ENCODE data around the gene PGAM2. TPM values are rescaled to one million over a fixed set of nuclear protein-coding genes. Genes with fewer than 3 reads are reported as not detected.

PGAM2 gene
- total RNA-seq, 1 experiment from 2014 or later = 8.7 TPM

DNA sequence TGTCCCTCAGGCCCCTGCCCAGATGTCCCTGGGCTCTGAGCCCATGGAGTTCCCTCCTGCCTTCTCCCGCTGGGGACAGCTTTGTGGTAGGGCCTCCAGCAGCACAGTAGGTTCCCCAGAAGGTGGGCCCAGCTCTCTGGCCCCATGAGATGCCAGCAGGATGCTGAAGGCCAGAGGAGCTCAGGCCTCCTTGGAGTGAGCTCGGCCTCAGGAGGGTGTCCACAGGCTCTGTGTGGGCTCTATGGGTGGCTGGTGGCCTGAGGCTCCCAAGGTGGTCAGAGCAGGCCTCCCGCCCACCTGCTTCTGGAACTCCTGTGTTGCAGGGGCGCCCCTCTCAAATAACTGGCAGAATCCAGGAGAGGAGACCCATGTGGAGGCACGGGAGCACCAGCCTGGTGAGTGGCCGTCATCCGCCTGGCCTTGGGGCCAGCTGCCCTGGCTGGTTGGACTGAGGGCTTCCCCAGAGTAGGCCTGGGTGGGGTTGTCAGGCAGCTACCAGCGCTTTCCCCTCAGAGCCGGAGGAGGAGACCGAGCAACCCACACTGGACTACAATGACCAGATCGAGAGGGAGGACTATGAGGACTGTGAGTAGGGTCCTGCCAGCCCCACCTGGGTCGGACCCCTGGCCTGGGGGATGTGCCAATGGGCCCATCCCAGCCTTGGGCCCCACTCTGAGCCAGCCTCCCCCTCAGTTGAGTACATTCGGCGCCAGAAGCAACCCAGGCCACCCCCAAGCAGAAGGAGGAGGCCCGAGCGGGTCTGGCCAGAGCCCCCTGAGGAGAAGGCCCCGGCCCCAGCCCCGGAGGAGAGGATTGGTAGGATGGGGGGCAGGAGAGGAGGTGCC is 42.0 kb upstream of the PGAM2 start:
- H4K8ac ChIP-seq (replicated peaks; ENCODE audit: insufficient read length, low read depth, low read length) = no peak overlapping the region
- no peaks in the 10 kb centered on the region for H3K79me1 ChIP-seq (ENCODE audit: insufficient read depth, low read depth, low read length, poor library complexity, severe bottlenecking)
- H3K23me2 ChIP-seq (ENCODE audit: insufficient read length, low read depth, low read length, poor library complexity, severe bottlenecking) = peaks cover 10% of the 10 kb centered on the region
- H3K56ac ChIP-seq (ENCODE audit: insufficient read length, low read depth, low read length) = no peak overlapping the region
- no peak overlapping the region for H2BK20ac ChIP-seq (ENCODE audit: low read depth, low read length, poor library complexity, severe bottlenecking)
- Mint-ChIP-seq H3K27ac (no peak overlapping the region; a peak in 1 of 7 replicates), H3K36me3 (ENCODE audit: insufficient read depth in 1 of 3, low read depth in 3 of 3) (peaks cover 2 to 14% (median 12%) of the 10 kb centered on the region in 3 experiments), H3K4me1 (peaks cover 11 to 17% of the 10 kb centered on the region in 2 experiments), H3K9me3 (no peaks in the 10 kb centered on the region), H3K4me3 (no peak overlapping the region), H3K27me3 (ENCODE audit: low read depth) (peaks cover 24% of the 10 kb centered on the region)
- no peaks in the 10 kb centered on the region for H3K79me2 ChIP-seq (ENCODE audit: insufficient read depth, low read length)
- no peak overlapping the region for H3K4ac ChIP-seq (ENCODE audit: low read depth, low read length)
- no peak overlapping the region for H4K91ac ChIP-seq (ENCODE audit: insufficient read length, low read depth, low read length)
- H2BK15ac ChIP-seq (ENCODE audit: low read depth, low read length) = no peak overlapping the region
- H3K4me2 ChIP-seq (ENCODE audit: insufficient read depth, insufficient read length, low read length) = no peak overlapping the region
- TF ChIP-seq, protein P1, sequence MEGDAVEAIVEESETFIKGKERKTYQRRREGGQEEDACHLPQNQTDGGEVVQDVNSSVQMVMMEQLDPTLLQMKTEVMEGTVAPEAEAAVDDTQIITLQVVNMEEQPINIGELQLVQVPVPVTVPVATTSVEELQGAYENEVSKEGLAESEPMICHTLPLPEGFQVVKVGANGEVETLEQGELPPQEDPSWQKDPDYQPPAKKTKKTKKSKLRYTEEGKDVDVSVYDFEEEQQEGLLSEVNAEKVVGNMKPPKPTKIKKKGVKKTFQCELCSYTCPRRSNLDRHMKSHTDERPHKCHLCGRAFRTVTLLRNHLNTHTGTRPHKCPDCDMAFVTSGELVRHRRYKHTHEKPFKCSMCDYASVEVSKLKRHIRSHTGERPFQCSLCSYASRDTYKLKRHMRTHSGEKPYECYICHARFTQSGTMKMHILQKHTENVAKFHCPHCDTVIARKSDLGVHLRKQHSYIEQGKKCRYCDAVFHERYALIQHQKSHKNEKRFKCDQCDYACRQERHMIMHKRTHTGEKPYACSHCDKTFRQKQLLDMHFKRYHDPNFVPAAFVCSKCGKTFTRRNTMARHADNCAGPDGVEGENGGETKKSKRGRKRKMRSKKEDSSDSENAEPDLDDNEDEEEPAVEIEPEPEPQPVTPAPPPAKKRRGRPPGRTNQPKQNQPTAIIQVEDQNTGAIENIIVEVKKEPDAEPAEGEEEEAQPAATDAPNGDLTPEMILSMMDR (conservative IDR thresholded peaks at IDR 0.05) = no peak
- H3T11ph ChIP-seq (ENCODE audit: low read length) = no peak overlapping the region
- H4K20me1 ChIP-seq (ENCODE audit: control insufficient read depth, insufficient read depth, insufficient read length) = no peaks in the 10 kb centered on the region
- no peak for DNase-seq
- H3K9ac ChIP-seq (ENCODE audit: extremely low read depth, insufficient read length, low read length) = no peak overlapping the region
- H2BK5ac ChIP-seq (ENCODE audit: insufficient read length, low read length) = no peak overlapping the region
- no peak overlapping the region for H4K5ac ChIP-seq (ENCODE audit: insufficient read length, low read depth, low read length)
- H3K27me3 ChIP-seq (ENCODE audit: insufficient read depth, low read length) = no peaks in the 10 kb centered on the region; the same call in 1 of the 2 replicates
- H2BK12ac ChIP-seq (ENCODE audit: insufficient read length, low read depth, low read length) = no peak overlapping the region
- H2BK120ac ChIP-seq (ENCODE audit: low read depth, low read length, poor library complexity, severe bottlenecking) = no peak overlapping the region
- no peak overlapping the region for H3K14ac ChIP-seq (ENCODE audit: insufficient read depth, low read length)
- no CpG with 5 or more reads among the region's 18 CpGs for WGBS (ENCODE audit: extremely low coverage, insufficient read length, low lambda C conversion rate)
- no peak overlapping the region for H3K18ac ChIP-seq (ENCODE audit: insufficient read length, low read depth, low read length)
- H3K23ac ChIP-seq (ENCODE audit: insufficient read length, low read depth, low read length) = no peak overlapping the region
- no peak overlapping the region for H3K27ac ChIP-seq (ENCODE audit: insufficient read length, low read depth, low read length)
- no peaks in the 10 kb centered on the region for H3K9me3 ChIP-seq (ENCODE audit: control insufficient read depth, low read depth, low read length)
- H2AK5ac ChIP-seq (ENCODE audit: insufficient read length, low read length) = no peak overlapping the region
- H2AFZ ChIP-seq (ENCODE audit: low read length) = no peak overlapping the region
- no peaks in the 10 kb centered on the region; the same call in 1 of the 2 replicates for H3K4me1 ChIP-seq (ENCODE audit: insufficient read depth, low read length)

All from H9 (cell line).